GM19468 (cell line): ENCODE data around the gene CNTNAP2.
"Not testable (repeated sequence)": the region's sequence is repeated elsewhere in the genome, so short reads cannot be mapped to it uniquely, and the experiment has no call there.

ENCODE experiments used
- ATAC-seq: cut with Tn5 transposase; IDR thresholded peaks from one replicate; pipeline ENCODE4 v1.9.1; 2021; ENCODE audit warnings: mild to moderate bottlenecking, moderate library complexity, moderate number of reproducible peaks; ENCODE audit not compliant: unreplicated experiment; ENCODE audit errors: extremely low read depth

The CNTNAP2 gene

DNA sequence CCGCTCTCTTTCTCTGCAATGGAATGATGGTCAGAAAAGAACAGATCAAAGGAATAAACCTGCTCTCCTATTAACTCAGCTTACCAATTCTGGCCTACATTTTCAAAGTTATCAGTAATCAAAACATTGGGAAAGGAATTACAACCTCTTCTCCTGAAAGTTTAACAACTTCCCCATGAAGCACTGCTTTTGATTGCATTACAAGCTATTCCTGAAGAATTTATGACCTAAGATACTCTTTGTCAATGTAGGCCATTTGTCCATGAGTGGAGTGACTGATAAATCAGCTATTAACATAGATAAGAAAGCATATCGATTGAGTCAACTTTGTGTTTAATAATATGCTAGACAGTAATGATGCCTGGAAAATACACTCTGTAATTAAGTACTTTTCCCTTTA is 2202.2 kb downstream of the CNTNAP2 start:
- ATAC-seq, result no peak

DNA sequence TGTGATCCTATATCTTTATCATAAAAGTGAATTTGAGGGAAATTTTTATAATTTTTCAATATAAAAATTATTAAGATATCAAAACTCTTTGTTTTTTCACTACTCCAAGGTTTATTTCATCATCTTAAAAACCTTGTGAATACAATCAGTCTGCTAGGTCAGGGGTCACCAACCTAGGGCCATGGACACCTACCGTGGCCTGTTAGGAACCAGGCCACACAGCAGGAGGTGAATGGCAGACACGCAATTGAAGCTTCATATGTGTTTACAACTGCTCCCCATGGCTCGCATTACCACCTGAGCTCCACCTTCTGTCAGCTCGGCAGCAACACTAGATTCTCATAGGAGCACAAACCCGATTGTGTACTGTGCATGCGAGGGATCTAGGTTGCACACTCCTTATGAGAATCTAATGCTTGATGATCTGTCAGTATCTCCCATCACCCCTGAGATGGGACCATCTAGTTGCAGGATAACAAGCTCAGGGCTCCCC is 2202.8 kb downstream of the CNTNAP2 start:
- ATAC-seq, result no peak

DNA sequence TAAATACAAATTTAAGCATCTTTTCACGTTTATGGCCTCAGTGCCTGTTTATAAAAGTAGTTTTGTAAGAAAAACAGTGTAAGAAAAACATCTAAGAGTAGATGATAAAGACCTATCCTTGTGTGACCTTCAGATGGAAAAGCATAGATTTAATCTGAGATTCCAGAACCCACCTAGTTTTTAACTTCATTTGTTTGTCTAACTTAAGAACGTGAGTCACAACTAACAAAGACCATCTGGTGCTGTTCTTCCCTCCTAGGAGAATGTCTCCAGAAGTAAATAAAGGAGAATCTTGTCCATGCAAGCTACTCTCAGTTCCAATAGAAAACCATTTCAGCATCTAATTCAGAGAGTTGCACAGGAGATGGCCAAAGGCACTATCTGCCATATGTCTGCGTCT is 2208.6 kb downstream of the CNTNAP2 start:
- ATAC-seq, result no peak

DNA sequence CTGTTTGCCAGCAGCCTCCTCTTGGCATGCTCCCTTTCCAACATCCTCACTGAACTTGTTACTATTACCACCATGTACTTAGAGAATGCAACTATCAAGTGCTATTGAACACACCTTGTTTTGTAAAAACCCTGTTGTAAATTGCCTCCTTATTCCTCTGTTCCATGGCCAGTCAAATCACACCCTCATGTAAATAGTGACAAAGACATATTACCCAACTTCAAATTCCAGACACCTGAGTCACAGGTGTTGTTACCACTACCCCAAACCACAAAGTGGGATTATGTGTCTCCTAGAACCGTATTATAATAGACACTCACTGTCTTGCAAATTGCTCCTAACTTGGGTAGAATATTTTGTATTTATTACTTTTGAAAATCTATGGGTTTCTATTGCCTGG is 2210.8 kb downstream of the CNTNAP2 start:
- ATAC-seq, result no peak

DNA sequence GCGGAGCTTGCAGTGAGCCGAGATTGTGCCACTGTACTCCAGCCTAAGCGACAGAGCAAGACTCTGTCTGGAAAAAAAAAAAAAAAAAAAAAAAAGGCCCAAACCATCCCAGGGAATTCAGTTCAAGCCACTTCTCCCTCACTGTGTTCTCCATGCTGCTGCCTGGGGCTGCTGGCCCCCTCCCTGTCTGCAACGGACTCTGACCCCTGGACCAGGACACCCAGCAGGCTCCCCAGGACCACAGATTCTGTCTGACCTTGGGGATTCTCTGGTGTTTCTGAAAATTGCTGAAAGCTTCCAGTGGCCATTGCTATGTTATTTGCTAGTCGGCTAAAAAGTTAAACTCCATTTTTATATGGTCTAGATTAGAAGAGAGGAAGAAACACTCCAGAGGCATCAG is 2212.3 kb downstream of the CNTNAP2 start:
- no peak for ATAC-seq

DNA sequence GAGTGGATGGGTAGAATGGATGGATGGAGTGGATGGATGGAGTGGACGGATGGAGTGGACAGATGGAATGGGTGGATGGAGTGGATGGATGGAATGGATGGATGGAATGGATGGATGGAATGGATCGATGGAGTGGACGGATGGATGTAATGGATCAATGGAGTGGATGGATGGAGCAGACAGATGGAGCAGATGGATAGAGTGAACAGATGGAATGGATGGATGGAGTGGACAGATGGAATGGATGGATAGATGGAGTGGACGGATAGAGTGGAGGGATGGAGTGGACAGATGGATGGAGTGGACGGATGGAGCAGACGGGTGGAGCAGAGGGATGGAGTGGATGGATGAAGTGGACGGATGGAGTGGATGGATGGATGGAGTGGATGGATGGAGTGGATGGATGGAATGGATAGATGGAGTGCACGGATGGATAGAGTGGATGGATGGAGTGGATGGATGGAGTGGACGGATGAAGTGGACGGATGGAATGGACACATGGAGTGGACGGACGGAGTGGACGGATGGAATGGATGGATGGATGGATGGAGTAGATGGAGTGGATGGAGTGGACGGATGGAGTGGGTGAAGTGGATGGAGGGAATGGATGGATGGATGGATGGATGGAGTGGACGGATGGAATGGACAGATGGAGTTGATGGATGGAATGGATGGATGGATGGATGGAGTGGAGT is 2213.7 kb downstream of the CNTNAP2 start:
- no peak for ATAC-seq

DNA sequence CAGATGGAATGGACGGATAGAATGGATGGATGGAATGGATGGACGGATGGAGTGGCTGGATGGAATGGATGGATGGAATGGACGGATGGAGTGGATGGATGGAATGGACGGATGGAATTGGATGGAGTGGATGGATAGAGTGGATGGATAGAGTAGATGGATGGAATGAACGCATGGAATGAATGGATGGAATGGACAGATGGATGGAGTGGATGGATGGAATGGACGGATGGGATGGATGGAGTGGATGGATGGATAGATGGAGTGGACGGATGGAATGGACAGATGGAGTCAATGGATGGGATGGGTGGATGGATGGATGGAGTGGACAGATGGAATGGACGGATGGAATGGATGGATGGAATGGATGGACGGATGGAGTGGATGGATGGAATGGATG is 2214.2 kb downstream of the CNTNAP2 start:
- no peak for ATAC-seq

DNA sequence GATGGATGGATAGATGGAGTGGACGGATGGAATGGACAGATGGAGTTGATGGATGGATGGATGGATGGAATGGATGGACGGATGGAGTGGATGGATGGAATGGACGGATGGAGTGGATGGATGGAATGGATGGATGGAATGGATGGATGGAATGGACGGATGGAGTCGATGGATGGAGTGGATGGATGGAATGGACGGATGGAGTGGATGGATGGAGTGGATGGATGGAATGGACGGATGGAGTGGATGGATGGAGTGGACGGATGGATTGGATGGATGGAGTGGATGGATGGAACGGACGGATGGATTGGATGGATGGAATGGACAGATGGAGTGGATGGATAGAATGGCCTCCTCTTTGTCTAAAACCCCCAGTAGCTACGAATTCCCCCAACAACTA is 2214.9 kb downstream of the CNTNAP2 start:
- ATAC-seq, result not testable (repeated sequence)

DNA sequence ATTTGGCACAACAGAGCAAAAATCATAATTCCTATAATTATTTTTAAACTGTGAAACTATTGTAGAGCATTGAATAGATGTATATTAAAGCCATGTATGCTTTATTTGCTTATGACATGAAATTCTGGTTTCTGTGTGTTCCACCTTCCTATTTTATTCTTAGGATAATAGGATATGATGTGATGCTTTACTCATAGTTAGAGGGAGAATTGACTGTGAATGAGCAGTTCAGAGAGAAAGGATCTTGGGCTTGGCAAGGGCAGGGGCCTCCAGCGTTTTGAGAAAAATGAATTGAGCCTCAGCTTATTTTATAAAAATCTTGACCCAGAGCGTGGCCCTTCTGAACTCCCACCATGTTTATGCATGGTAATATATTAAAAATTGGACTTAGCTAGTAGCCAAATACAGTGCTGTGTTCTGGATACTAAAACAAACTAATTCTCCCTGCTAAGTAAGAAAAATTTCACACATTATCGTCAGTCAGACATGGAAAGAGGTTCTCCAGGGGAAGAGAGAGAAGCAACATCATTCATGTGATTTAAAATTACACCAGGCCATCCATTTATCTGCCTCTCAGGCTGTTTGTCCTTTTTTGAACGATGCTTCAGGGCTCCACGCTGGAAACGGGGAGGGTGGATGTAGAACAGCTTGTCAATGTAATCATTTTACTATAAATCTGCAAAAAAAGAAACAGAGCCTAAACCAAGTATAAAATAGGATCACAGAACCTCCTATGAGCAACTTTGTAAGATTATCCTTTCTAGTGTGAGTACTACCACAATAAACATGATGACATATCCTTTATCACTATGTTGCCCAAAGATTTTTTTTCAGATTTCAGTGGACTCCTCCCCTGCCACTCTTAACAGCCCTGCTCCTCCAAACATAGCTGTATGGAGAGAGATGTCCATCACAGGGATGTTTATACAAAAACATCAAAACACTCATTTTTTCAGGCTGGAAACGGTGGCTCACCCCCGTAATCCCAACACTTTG is 2215.9 kb downstream of the CNTNAP2 start:
- no peak for ATAC-seq

DNA sequence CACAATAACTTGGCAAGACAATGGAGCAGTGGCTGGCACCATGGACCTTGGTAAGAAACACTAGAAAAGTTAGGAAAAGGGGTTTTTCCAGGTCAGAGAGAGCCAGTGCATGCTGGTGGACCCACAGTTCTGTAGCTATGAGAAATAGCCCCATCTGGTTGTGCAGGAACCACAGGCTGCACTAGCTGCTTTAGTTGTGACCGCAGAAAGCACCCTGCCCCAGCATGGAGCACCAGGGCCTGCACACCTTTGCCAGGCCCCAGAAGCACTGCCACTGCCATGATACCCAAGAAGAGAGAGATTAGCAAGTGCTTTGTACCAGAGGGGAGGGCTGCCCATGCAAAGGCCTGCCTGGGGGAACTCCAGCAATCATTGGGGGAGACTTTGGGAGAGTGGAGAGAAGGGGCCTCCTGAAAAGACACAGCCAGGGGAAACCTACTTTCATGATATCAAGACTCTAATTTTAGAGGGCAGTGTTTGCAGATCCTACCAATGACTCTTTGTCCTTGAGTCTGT is 2217.9 kb downstream of the CNTNAP2 start:
- no peak for ATAC-seq

DNA sequence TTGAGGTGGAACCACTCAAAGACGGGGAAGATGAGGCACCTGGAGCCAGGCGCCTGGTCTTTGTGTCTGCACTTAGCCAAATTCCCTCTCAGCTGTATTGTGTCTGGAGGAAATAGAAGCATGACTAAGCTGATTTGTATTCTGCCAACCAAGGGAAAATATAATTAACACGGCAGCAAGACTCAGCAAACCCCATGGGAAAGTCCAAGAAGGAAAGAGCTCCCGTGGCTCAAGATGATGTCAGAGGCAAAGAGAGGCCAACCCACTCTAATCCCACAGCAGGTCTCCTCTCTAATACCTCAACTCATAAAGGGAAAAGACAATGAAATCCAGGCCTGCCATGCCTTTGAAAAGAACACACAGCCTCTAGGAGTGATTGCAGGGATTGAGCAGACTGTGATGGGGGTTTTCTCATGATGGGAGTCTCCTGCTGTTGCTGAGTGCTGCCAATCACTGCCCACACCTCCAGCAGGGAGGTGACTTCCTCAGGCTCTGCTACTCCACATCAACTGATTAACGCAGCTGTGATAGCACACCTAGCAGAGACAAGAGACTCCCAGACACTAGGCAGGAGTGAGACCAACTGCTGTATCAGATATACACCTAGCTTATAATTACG is 2218.5 kb downstream of the CNTNAP2 start:
- no peak for ATAC-seq

DNA sequence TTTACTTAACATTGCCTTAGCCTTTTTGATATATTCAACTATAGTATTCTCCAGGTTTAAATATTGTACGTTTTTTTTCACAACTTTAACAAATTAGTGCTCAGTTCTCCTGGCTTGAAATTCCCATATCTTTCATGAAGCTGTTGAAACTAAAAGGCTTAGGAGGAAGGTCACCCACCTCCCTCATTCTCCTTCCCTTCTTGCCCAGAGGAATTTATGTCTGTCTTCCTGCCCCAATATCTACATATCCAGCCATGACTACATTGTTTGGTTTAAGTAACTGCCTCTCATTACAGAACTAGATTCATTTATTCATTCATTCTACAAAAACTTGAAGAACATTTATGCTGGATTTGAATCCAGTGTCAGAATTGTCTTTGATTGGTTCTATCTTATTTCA is 2219.2 kb downstream of the CNTNAP2 start:
- ATAC-seq, result no peak

DNA sequence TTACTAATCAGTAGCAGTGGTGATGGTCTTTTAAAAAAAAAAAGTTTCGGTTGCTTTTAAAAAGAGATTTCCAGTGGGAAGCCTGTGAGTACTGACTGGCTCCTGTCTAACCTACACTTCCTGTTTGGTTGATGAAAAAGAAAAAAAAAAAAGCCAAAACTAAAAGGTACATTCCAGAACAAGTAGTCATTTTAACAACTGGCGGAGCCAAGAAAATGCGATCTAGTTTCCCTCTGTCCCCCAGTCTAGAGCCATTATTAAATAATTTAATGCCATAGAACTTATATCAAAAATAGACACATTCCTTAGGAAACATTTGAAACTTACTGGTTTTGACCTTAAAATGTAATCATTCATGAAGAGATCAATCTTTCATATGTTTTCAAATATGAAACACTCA is 2219.8 kb downstream of the CNTNAP2 start:
- ATAC-seq, result no peak

DNA sequence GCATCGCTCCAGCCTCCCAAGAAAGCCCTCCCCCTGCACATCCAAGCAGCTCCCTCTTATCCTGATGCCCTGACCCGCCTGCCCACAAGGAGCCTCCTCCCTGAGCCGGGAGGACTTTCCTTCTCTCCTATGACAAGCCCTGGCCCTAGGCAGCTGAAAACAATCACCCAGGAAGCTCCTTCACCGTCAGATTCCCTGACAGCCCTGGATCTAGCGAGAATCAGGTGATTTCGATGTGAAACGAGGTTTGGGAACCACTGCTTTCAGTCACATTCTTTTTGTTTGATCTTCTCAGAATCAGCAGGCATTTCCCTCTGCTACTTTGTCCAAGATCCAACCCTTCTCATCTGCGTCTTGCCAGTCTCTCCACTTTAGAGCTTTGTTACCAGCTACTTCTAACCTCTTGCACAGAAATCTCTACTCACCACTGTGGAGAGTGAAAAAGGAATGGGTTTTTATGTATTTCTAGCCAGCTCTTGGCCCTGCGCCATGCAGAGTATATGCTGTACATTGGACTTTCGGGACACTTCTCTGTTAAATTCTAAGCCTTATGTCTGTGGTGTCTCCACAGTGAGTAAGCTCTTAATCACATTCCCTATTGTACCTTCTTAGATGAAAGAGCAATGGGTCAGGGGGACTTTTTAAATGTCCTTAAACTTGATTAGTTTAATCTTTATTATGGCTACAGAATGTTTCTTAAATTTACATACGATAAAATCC is 2220.8 kb downstream of the CNTNAP2 start:
- no peak for ATAC-seq

DNA sequence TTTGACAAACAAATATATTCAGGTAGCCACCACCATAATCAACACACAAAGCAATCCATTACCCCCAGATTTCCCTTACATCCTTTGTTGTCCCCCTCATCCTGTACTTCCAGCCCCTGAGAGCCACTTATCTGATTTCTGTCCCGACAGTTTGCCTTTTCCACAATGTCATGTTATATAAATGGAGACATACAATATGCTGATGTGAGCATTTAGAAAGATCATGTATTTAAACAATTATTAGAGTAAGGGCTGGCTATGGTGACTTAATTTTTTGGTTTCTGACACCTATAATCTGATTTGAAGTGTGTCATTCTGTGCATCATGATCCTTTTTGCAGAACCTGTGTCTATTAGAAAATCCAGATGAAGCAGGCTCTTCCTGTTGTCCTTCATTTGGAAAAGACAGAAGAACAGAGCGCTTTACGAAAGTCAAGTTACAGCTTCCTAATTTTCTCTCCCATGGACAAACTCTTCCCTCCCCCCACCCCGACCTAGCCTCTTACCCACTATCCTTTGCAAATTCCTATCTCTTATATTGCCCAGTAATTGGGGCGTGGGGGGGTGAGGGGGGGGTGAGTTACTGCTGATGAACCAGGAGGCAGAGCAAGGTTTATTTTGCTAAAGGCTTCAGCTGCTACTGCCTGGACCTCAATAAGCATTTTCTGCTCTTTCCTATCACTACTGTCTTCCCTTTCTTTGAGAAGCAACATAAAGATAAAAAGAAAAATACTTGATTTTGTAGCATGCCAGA is 2221.6 kb downstream of the CNTNAP2 start:
- ATAC-seq, result no peak

DNA sequence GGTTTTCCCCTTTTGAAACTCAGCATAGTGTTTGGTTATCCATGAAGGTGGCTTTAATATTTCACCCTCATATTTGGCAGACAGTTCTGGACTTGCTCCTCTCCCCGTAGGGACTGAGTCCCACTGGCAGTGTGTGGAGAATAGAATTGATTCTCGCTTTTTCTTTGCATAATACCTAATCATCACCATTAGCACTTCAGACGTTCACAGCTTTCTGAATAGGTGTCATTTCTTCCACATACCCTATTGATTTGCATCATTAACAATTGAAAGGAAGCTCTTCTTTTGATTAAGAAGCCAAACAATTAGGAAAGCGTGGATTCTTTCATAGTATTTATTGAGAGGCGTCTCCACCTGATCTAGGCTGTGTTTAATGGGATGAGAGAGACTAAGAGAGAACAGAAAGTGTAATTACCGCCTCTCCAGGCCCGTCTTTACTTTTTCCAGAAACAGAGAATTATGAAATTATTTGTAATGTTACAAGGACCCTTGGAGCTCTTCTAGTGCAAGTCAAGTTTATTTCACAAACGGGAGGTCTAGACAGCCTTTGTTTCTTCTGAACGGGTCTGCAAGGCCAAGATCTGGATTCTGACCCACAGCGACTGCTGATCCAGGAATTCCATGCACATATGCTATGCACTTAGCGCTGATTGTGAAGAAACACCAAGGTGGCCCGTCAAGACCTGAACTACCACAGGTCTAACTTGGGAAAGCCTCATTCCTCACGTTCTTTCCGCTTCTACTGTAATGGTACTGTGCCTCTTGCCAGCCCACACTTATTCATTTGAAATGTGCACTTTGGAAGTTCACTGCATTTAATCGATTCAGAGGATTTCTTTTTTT is 2224.1 kb downstream of the CNTNAP2 start:
- no peak for ATAC-seq

DNA sequence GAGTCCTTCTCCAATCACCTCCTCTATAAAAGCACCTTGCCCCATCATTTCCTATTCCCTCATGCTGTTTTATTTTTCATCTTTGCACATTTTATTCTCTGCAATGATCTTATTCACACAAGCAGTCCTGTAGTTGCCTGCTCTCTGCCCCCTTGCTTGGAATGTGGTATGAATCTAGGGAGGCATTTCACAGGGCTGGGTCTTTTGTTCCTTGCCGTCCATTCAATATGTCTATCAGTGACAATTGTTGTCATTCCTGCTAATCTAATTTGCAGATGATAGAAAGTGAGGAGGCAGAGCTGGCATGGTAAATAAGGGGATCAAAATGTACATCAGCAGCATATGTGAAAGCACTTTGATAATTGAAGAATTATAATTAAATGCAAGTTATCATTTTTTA is 2227.8 kb downstream of the CNTNAP2 start:
- ATAC-seq, result no peak

DNA sequence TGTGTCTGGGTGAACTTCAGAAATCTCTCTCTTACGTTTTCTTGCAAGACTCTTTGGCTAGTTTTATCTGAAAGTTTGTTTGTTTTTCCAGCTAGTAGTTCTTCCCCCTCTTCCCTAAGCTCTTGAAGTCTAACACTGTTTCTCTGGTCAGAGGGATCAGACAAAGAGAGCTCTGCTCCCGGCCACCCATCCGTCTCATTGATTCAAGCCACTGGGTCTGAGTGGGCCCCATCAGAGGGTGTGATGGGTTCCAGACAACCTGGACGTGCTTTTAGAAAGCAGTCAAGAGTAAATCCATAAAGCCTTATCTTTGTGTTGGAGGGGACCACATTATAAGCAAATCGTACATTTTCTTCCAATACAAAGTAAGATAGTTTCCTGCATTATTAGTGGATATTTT is 2231.4 kb downstream of the CNTNAP2 start:
- no peak for ATAC-seq
